Frontal cortex (tissue), 4 donors: ENCODE results near the gene SPRED2. TPM values are rescaled to one million over a fixed set of nuclear protein-coding genes. Genes with fewer than 3 reads are reported as not detected.

ENCODE experiments used
- DNase-seq, 2 donors: peaks; one replicate each; pipeline ENCODE4 v3.0.0; 2012; ENCODE audit warnings: low spot score in 2 of 2
- FAIRE-seq: peaks from 2 replicates; lab custom pipeline; 2012; peaks lifted over from hg19 to GRCh38; lab: Jason Lieb, UNC
- total RNA-seq: library from RNA; depleted of rRNA; stranded (reverse); fragments of >200 nt; gene quantifications from one replicate; pipeline ENCODE4 v1.2.3, GENCODE V29; 2014
- donor health status: control.
- donor health status: control.
- donor health status: control.

The SPRED2 gene
- total RNA-seq, 1 donor from 2014 or later = 8.2 TPM

DNA sequence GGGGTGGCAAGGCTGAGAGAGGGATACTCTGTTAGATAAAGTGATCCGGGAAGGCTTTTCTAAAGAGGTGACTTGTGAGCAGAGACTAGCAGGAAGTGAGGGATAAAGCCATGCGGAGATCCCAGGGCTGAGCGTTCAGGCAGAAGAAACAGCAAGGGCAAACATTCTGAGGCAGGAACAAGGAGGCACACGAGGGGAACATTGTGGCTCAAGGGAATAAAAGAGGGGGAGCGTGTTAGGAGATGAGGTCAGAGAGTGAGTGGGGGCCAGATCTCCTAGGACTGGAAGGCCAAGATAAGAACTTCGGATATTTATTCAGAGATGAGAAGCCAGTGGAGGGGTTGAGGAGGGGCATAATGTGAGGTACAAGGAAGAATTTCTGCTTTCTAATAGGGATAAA, 137.7 kb downstream of the SPRED2 start:
- no peak for DNase-seq

DNA sequence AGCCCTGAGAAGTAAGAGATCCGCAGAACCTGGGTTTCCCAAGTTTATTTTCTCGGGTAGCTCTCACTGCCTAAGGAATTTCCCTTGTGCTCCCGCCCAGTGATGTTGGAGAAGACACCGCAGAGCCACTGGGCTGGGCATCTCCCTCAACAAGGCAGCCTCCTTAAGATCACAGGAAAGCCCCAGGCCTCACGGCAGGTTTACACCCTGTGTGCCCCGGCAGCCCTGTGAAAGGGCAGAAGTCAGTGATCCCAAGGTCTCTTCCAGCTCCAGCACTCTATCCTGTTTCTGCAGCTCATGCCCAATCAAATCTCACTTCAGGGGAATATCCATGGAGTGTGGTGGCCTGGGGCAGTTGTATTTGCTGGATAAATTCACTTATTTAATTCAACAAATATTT, 138.3 kb downstream of the SPRED2 start:
- FAIRE-seq (no peak), DNase-seq (no peak)

More for the DNA sequence above, 137.7 kb downstream of the SPRED2 start:
- FAIRE-seq = no peak

DNA sequence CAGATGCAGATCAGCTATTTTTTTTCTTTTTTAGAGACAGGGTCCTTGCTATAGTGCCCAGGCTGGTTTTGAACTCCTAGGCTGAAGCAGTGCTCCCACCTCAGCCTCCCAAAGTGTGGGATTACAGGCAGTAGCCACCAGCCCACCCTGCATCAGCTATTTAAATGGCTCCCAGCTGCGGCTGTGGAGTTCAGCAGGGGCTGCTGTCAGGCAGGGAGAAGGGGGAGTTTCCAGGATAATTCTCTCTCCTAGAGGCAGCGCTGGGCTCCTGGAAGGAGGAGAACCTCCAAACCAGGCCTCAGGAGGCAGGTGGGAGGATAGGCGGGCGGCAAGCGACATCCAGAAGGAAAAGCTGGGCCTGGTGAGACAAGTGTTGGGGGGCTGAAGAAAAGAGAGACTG, 139.0 kb downstream of the SPRED2 start:
- no peak for DNase-seq
- no peak for FAIRE-seq

DNA sequence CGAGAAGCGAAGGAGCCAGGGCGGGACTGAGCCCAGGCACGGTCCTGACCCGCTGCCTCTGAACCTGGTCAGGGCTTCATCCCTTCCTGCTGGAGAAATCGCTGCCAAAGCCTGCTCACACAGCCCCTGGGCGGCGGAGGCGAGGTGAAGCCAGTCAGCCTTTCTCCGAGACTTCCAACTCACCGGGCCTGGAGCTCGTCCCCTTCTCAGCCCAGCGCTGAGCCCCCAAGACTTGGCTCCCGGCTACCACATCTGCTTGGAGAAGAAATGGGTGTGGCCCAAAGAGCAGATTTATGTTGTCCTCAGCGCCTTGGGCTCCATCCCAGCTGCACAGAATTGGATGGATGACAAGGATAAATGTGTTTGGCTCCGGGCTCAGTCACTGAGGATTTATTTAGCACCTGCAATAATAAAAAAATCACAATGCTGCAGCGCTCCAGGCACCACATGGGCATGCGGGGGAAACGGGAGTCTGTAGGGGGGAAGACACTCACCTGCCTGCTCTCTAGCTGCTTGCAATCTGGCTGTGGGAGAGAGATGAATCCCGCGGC, 139.9 kb downstream of the SPRED2 start:
- no peak for FAIRE-seq

DNA sequence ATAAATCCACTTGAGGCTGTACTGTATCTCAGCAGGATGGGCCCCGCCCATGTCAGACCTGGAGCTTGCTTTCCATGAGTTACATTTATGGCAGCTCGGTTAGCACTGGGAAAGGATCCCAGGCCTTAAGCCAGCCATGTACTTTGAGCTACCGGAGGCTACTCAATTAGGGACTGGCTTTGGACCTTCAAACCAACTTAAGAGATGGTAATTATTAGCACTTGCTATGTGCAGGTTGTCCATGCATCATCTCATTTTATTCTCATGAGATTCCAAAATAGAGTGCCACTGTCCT, 140.3 kb downstream of the SPRED2 start:
- DNase-seq = no peak
- FAIRE-seq = no peak

More for the DNA sequence above, 139.9 kb downstream of the SPRED2 start:
- no peak for DNase-seq

DNA sequence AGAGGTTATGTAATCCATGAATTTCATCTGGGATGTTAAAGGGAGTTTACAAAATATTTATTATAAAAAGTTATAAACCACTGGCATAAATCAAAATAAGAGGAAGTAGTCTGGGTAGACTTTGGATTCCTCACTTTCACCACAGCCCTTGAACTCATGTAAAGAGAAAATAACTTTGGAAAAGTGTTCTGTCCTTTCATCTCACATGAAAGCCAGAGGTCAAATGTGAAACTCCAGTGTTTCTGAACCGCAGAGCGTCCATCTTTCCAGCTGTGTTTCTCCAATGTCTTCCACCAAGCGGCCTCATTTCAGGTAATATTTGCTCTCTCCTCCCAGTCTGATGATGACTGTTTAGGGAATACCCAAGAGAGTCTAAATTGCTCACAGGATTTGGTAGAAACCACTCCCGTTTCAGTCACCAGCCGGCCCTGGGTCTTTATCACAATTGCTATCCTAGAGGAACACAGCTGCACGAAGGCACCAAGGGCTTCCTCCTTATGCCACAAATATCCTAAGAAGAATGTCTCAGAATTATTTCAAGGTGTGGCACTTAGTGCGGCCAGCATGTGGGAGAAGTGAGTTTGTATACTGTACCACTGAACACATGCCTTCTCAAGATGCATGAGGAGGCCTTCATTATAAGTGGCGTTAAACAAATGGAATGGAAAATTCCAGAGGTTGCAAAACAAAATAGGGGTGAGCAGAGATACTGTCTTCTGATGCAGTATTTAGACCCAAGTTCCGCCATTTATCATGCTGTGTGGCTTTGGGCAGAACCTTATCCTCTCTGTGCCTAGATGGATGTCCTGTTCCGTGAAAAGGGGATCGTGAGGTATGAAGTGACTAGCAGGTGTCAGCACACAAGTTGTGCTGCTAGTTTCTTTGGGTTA, 140.9 kb downstream of the SPRED2 start:
- FAIRE-seq = no peak
- DNase-seq = no peak

DNA sequence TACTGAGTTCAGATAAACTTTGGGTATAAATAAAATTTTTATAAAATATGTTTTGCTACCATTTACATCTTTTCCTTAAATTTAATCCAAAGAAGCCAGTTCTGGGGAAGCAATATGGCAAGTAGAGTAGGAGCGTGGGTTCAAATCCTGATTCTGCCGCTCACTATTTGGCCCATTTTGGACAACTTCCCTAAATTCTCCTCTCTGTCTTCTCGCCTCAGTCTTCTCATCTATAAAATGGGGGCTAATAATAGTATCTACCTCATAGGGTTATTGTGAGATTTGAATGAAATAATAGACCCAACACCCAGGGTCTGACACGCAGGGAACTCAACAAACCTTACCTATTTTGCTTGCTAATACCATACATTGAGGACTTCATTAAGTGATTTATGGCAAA, 145.0 kb downstream of the SPRED2 start:
- FAIRE-seq = no peak
- no peak for DNase-seq

DNA sequence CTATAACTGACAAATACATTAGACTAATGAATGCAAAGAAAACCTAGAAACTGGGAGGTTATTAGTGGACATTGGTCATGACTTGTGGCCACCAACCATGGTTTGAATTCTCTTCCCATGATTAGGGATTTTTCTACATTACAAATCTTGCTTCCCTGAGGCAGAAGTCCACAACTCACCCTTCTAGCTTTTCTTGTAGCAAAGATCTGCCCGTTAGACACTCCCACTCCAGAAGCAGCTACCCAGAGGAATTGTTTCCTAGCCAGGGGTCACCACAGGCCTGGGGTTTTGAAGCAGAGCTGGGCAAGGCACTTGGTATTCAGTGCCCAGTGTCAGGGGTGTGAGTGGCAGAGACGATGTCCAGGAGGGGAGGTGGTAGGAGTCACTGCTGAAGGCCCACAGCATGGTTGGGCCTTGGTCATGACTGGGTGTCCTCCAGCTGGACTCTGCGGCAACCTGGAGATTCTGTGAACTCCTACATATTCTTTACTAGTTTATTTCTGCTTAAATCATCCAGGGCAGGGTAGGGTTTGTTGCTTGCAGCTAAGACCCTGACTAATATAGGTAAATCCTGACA, 149.8 kb downstream of the SPRED2 start:
- no peak for FAIRE-seq
- no peak for DNase-seq

DNA sequence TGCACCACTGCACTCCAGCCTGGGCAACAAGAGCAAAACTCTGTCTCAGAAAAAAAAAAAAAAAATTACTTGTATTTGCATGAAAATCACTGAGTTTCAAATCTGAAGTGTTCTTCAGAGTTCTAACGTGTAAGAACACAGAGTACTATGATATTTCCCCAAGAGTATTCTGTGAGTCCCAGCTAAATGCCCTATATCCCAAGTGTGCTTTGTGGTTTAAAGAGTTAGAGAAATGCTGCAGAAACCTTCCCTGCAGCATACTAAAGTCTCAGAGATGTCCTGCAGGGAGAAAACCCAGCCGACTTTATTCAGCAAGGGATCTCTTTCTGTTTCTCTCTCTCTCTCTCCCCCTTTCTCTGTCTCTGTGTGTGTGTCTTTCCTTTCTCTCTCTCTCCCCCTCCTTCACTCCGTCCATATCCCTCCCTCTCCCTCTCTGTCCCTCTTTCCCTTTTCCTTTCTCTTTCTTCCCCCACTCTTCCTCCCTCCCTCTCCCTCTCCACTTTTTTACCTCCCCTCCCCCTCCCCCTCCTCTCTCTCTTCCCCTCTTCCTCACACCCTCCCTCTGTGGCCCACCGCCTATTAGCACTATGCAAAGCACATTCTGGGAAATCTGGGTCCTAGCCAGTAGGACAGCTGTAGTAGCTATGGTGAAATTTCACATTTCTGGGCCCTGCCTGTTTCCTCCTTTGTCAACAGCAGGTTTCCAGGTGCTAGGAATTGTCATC, 150.6 kb downstream of the SPRED2 start:
- DNase-seq (no peak), FAIRE-seq (no peak)

DNA sequence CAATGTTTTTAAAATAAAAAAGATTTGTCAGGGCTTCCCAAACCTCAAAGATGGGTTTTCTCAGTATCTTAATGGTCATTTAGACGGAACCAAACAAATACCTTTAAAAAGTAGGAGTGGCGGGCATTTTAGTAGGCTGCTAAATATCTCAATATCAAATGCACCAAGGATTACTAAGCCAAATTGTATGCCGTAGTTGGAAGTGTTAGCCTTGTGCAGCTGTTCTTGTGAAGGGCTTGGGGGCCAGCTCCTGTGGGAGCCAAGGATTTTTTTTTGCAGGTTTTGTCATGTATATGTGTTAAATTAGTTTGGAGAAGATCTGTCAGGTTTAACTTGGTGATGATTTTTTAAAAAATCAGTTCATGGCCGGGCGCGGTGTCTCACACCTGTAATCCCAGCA, 152.6 kb downstream of the SPRED2 start:
- DNase-seq (no peak), FAIRE-seq (no peak)

DNA sequence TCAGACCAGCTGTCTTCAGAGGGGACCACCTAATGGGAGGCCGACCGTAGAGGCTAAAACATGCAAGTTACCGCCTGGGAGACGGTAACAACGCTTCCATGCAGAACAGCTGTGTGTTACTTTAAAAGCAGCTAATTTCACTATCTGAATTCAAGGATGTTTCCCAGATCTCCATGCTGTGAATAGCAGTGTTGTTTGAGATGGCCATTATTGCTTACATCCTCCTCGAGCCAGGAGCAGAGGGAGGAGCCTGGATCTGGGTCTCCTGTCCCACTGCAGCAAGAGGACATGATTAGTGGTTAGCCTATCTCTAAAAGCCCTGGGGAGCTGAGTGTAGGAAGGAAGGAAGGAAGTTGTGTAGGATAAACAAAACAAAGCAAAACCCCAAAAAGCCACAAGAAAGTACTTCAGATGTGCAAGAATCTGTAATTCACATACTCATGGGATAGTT, 153.8 kb downstream of the SPRED2 start:
- no peak for FAIRE-seq
- DNase-seq = no peak

DNA sequence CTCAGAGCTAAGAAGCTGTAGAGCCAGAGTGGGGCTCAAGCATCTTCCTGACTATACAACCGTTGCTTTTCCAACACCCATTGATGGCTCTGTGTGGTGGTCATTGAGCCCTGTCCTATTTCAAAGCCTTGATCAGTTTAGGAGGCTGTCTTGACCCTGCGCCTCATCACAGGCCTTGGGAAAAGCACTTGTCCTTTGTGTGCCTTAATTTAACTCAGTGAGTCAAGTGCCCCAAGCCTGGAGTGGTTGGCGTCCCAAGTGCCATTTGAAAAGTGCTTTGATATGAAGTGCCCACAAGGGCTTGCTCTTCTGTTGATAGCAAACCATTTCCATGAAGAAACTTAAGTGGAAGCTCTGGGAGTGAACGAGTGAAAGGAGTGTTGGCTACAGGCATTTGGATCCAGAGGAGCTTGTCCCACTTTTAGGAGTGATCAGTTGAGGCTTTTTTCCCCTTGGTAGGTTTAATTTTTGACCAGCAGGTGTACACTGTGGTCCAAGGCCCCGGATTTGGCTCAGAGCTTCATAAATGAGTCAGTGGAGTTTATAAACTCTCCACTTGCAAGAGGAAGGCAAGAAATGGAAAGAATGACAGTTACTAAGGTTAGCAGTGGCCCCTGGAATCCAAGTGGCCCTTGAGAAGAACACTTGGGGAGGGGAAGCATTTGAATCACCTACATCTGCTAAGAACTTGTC, 154.5 kb downstream of the SPRED2 start:
- DNase-seq (no peak), FAIRE-seq (no peak)

DNA sequence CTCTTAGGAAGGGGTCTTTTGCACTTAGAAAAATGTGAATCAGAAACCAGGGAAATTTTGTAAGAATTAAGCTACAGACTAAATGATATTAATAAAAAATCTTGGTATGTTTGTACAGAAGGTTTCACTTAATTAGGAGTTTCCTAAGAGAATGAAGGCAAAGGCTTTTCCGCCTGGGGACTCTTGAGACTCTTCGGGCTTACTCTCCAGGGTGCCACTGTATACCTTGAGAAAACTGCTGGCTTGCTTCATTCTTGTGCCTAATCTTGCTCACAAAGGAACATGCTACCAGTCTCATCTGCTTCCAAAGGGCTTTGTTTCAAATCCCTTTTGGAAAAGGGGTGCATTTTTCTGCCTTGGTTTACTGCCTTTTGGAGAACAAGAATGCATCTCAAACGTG, 155.3 kb downstream of the SPRED2 start:
- FAIRE-seq = no peak
- DNase-seq = no peak

DNA sequence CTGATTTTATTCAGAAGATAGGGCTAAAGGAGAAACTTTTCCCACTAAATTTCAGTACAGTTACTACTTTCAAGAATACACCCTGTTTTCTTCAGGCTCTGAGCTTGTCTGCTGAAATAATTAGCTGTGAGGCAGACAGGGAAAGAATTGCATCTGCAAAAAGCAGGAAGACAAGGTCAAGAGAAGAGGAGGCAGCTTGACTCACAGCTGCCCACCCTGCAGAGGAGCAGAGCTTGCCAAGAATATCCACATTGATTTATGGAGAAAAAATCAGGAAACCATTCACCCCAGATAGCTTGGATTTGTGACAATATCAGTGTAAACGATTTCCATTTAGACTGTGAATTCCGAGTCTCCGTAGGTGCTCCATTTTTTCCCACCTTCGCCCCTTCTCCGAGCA, 155.8 kb downstream of the SPRED2 start:
- FAIRE-seq (no peak), DNase-seq (no peak)

DNA sequence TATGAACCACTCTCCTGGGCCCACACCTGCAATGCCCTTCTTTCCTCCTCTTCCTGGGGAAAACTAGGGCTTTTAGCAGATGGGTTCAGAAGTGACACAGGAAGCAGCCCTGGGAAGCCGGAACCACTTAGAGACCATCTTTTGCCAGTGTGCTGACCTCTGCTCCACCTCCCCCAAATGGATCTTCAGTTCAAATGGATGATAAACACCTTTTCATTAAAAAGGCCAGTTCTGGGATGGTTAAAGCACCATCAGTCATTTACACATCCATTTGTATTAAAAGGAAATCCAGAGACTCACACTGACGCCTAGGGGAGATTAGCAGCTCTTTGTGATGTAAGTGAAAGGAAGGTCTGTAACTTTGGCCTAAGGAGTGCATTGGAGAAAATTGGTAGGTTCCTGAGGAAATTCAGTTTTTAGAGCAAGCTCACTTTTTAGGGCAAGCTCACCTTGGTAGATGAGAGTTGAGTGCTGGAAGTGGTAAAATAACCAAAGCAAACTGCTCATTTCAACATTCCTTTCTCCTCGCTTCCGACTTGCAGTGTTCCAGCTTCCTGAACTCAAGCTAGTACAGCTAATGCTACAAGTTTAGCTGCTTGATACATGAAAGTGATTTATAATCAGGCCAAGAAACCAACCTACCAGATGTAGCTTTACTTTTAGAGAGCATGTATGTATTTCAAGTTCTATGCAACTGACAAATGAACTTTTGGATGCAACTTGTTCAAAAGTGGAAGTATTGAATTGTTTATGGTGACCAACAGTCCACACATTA, 157.1 kb downstream of the SPRED2 start:
- DNase-seq = no peak
- no peak for FAIRE-seq

DNA sequence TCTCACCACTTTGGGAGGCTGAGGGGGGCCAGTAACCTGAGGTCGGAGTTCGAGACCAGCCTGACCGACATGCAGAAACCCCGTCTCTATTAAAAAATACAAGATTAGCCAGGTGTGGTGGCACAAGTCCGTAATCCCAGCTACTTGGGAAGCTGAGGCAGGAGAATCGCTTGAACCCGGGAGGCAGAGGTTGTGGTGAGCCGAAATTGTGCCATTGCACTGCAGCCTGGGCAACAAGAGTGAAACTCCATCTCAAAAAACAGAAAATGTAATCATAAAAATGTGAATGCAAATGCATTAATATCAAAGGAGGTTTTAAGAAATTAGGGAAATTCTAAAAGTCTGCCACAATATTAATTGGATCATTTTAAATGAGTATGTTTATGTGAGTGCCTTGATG, 159.1 kb downstream of the SPRED2 start:
- DNase-seq (no peak), FAIRE-seq (no peak)

DNA sequence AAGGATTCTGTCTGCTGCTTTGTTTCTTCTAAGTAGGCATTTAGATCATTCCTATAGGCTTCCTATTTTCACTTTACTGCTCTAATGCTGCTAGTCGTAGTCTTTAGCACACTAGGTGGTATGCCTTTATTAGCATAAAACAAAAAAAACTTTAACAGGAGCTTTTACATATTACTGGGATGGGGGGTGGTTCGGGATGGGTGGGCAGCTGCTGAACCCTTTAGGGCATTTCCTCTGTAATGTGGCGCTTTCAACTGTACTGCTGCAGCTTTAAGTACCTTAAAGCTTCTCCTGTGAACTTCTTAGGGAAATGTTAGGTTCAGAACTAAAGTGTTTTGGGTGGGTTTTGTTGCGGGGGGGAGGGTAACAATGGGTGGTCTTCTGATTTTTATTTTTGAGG, 163.4 kb downstream of the SPRED2 start:
- DNase-seq = no peak
- no peak for FAIRE-seq

DNA sequence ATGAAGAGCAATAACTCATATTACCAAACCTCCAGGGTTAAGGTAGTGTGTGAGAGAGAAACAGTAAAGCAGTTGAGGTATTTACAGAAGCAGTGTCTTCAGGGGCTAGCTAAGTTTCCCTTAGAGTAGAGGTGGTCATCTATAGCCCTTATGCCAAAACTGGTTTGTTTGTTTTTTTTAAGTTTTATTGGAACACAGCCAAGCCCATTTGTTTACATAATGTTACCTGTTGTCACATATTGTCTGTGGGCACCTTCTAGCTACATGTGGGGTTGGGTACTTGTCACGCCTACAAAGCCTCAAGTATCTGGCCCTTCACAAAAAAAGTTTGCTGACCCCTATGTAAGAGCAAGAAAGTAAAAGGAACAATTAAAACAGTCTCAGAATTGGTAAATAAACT, 165.4 kb downstream of the SPRED2 start:
- DNase-seq (no peak), FAIRE-seq (no peak)

DNA sequence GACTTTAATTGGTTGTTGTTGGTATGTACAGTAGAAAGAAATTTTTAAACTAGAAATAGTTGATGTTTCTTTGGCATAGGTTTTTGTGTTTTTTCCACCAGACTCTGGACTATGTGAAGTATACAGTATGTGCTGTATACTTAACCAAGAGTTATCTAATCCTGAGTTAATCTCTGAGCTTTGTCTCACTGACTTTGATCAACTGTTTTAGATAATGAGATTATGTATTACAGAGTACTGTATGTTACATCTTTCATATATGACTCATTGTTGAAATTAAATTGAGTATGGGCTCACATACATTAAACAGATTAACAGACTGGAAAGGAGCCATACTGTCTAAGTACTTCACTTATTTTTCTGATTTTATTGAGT, 166.7 kb downstream of the SPRED2 start:
- FAIRE-seq = no peak
- no peak for DNase-seq
